Activated CD4-positive, CD25-positive, alpha-beta regulatory T cell treated with anti-CD3 and anti-CD28 coated beads, Interleukin-2, amount 50 U/mL, for 72 hours (primary cell): ENCODE data around the gene SOBP.

Source experiments
- DNase-seq: peaks from one replicate; pipeline ENCODE4 v3.0.0; 2021

The SOBP gene

GRCh38 chr6:107666084-107666980 is 176.4 kb downstream of the SOBP start:
- no peak for DNase-seq

DNA sequence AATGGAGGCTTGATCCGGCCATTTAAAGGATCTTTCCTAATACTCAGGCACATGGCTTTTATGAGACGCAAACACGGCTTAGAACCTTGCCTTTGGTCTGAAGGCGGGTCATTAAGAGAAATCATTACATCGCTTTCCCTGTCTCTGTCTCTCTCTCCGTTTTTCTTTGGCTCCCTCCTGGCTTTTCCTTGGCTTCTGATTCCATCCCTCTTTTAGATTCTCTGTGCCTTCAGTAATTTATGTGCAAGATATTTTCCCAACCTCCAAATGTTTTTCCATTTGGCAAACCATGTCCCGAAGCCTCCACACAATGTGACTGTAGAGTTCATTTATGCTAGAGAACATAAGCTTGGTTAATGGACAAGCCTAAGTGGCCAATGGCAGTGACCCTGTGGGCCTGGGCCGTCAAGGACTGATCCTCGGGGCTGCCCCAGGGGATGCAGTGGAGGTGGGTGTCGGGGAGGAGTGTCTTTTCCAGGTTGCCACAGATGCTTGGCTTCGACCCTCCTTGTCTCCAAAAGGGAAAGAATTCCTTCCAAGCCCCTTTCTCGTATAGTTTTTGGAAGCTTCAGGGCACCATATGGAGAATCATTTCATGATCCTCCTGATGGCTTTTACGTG is 177.2 kb downstream of the SOBP start:
- DNase-seq, result no peak

DNA sequence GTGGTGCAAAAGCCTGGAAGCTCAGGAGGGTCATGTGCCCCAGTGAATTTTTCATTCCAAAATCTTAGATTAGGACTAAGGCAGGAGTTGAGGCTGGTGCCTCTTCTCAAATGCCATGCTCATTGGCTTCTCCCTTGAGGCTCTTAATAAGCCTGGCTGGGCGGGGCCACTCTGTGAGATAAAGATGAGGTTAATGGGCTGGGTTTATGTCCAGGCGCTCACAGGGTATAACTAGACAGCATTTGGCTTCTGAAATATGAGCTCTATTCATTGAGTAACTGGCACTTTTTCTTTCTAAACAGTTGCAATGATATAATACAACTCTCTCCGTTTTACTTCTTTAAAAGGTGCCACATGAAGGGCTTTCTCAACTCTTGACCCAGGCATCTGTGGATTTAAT is 177.9 kb downstream of the SOBP start:
- DNase-seq, result no peak

DNA sequence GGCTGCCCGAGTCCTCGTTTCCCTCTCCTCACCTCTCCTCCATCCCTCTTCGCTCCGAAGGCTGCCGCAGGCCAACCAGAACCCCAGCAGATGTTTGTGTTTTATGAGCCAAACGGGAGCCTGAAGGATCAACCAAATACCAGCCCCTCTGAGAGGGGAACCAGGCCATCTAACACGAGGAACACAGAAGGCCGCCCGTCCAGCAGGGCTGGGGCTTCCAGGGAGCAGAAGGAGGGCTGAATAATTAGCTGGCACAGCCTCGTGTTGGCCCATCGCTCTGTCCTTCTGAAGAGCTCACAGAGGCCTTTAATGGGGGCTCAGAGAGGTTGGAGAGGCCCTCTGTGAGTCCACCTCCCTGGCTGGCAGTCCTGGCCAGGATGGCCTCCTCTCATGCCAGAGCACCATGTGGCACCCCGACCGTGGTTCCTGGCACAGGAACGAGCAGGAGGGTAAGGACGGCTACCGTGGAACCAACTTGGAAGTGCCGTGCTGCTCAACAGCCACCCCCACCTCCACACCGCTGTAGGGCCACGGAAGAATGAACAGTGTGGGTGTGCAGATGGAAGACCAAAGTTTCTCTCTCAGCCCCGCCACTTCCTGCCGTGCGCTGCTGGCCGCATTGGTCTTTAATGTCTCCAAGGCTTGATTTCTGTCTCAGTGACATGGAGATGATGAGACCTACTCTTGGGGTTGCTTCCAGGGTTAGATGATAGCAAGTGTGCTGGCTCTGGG is 179.0 kb downstream of the SOBP start:
- DNase-seq, result no peak

GRCh38 chr6:107670792-107671199 is 180.9 kb downstream of the SOBP start:
- no peak for DNase-seq

DNA sequence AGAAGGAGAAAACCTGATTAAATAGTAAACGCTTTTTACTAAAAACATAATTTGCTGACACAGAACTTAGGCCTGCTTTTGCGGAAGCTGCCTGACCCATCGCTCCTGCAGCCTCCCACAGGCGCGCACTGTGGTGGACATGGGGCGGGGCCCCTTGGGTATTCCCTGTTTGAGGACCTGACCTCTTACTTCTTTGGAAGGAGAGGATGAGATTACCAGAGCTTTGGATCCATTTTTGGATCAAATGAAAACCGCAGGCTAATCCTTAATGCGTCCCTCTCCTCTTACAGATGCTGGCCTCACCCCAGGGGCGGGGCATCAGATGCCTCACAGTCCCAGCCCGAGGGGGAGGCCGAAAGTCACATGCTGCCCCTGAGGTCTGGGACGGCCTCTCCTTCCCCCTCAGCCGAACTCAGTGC is 183.2 kb downstream of the SOBP start:
- no peak for DNase-seq

GRCh38 chr6:107674995-107675738 is 185.2 kb downstream of the SOBP start:
- peak; percentile 85 for DNase-seq

GRCh38 chr6:107676042-107676441 is 186.1 kb downstream of the SOBP start:
- DNase-seq, result no peak

DNA sequence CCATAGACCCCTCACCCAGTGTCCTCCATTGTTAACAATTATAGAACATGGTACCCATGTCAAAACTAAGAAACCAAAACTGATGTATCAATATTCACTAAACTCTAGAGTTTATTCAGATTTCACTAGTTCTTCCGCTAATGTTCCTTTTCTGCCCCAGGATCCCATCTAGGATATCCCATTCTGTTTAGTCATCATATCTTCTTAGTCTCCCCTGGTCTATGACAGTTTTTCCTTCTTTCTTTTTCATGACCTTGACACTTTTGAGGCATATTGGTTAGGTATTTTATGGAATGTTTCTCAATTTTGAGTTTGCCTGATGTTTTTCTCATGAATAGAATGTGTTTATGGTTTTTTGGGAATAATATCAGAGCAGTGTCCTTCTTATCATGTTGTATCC is 187.5 kb downstream of the SOBP start:
- no peak for DNase-seq

DNA sequence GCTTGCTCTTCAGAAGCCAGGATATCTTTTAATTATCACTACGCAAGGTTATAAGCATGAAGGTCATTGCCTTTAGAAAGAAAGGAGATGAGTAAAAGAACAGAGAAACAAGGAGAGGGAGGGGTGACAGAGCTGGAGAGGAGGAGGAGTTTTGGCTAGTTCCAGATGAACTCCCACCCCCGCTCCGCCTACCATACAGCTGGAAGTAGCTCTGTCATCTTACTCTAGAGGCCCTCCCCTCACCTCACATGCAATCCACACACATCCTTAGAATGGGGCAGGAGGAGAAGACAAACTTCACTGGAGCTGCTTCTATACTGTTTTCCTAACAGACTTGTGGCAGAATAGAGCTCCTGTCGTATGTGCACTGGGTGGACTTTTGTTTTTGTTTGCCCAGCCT is 189.5 kb downstream of the SOBP start:
- DNase-seq, result no peak

DNA sequence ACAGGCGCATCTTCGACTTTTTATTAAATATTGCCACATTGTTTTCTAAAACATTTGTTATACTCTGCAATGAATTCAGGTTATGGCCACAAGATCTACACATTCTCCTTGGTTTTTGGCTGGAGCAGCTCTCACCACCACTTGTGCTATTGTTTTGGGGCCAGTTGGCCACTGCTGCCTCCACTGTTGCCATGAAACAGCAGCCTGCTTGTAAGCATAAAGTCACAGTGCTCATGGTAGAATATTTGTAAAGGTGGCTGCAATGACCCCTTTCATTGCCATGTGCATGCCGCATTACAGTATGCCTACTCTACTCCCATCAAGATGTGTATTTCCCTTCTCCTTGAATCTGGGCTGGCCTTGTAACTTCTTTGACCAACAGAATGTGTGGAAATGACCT is 192.8 kb downstream of the SOBP start:
- DNase-seq, result no peak

DNA sequence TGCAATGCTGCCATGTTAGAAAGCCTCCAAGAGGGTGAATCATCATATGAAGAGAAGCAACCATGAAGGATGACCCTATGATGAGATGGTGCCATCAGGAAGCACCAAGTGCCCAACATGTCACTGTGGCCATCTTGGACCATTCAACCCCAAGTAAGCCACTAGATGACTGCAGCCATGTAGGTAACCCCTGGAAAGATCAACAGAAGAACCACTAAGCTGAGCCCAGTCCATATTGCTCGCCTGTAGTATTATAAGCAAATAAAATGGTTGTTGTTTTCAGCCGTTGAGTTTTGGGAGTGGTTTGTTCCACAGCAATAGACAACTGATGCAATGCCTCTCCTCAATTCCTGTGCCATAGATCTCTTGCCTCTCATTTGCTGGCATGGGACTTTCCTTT is 193.3 kb downstream of the SOBP start:
- DNase-seq, result no peak

DNA sequence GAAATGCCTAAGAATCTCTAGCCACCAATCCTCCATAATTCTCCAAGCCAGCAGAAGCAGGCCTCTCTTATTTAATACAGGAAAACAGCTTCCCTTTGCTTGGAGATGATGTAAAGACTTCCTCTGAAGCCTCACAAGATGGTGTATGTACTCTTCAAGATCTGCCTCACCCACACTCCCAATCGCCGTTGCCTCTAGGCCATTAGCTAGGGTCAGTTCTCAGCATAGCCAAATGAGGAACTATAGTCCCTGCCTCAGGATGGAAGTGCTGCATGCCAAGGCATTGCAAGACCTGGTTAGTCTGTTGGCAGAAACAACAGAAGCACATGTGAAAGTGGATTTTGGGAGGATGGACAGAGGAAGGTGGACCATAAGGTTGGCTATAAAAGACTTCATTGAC is 195.1 kb downstream of the SOBP start:
- no peak for DNase-seq

GRCh38 chr6:107689190-107689589 is 199.3 kb downstream of the SOBP start:
- DNase-seq, result no peak

DNA sequence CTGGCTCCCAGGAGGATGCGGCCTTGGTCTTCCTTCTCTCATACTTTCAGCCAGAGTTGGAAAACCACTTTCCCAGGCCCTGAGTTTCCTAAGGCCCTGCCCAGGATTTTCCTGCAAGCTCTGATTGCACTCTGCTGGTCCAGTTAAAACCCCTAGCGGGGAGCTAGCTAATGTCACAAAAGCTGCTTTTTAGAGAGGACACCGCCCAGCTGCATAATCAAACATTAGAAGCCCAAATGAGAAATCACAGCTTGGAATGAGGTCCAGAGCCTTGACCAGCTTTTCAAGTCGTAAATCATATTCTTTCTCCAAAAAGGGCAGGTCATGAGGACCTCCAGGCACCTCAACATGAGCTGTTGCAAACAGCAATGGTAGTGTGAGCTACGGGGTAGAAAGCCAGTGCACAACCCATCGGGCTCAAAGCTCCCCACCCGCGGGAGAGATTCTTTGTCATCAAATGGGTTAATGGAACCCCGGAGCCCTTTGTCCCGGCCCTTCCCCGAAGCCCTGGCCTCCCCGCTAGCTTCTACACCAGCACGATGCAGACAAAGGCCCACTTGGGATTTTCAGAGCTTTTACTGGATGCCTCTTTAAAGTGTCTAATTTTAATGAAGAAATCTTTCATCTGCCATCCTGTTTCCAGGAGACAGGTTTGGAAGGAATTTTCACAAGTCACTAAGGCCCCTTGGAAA is 200.2 kb downstream of the SOBP start:
- DNase-seq, result no peak

- no peak for DNase-seq
Observed at GRCh38 chr6:107690643-107691061, 200.7 kb downstream of the SOBP start.

DNA sequence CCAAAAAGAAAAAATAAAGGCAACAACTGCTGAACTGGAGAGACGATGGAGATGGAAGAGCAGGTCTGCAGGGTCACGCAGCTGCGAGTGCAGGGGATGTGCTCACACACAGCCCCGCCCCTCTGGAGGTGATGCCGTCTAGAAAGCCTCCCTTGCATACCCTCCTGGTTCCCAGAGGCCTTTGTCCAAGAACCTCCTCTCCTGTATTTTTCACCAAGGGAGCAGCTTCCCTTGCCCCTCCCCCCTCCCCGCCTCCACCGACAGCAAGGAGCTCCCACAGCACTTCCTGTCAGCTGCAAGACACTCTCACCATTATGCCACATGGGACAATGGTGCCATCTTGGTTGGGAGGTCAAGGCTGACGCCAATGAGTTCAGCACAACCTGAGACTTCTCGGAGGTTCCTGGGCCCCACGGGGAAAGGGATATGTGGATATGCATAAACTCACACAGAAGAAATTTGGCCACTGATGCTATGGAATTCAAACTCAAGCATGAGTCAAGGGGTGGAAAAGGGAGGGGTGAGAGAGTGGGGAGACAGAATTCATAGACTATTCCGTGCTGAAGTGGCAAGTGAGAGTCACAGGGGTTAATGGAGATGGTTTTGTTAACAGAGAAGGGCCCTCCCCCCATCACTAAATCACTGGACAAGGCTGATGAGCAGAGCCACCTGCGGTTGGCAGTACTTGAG is 201.3 kb downstream of the SOBP start:
- DNase-seq, result no peak

GRCh38 chr6:107692351-107692750 is 202.4 kb downstream of the SOBP start:
- no peak for DNase-seq

GRCh38 chr6:107695061-107695720 is 205.3 kb downstream of the SOBP start:
- no peak for DNase-seq

GRCh38 chr6:107697682-107698081 is 207.8 kb downstream of the SOBP start:
- no peak for DNase-seq

- DNase-seq, result no peak
Observed at GRCh38 chr6:107698146-107698545, 208.2 kb downstream of the SOBP start.
